ENCODE results near the gene FAM107B. TPM values are rescaled to one million over a fixed set of nuclear protein-coding genes. Genes with fewer than 3 reads are reported as not detected.
"Not testable (repeated sequence)": the region's sequence is repeated elsewhere in the genome, so short reads cannot be mapped to it uniquely, and the experiment has no call there.

The FAM107B gene
- total and polyA plus RNA-seq, 12 donors: 16.0 to 81.7 (median 50.5) TPM

GRCh38 chr10:14688606-14689005 lies 86.1 kb downstream of the FAM107B start:
- TF ChIP-seq CTCF (IDR thresholded peaks at IDR 0.05) (no peak), POLR2A (IDR thresholded peaks at IDR 0.05) (no peak)
- intact Hi-C loops (cut with DNase I): no loop called here
- Histone ChIP-seq H3K4me1 (replicated peaks in 1 of 2) (no peaks in the 10 kb centered on the region), H3K36me3 (replicated peaks in 1 of 2) (no peaks in the 10 kb centered on the region), H3K27me3 (no peaks in the 10 kb centered on the region), H3K9me3 (replicated peaks in 1 of 3) (no peaks in the 10 kb centered on the region), H3K4me3 (no peak overlapping the region), H3K27ac (no peak overlapping the region)
- 42 to 55% (median 50%) methylated on average over 5 of the region's 5 CpGs for WGBS, 4 donors
- no peak for DNase-seq

GRCh38 chr10:14688189-14688588 lies 86.5 kb downstream of the FAM107B start:
- H3K27ac ChIP-seq; DNase-seq; H3K36me3 ChIP-seq (replicated peaks in 1 of 2); H3K27me3 ChIP-seq; H3K4me1 ChIP-seq (replicated peaks in 1 of 2); H3K9me3 ChIP-seq (replicated peaks in 1 of 3); intact Hi-C loops (cut with DNase I); H3K4me3 ChIP-seq: not testable (repeated sequence)
- 85 to 90% (median 86%) methylated on average over 4 to 7 of the region's 7 CpGs for WGBS, 4 donors

GRCh38 chr10:14687340-14687739 lies 87.4 kb downstream of the FAM107B start:
- DNase-seq: no peak
- TF ChIP-seq POLR2A (IDR thresholded peaks at IDR 0.05) (no peak), CTCF (IDR thresholded peaks at IDR 0.05) (no peak)
- Histone ChIP-seq H3K27me3 (no peaks in the 10 kb centered on the region), H3K4me1 (replicated peaks in 1 of 2) (no peaks in the 10 kb centered on the region), H3K9me3 (replicated peaks in 1 of 3) (no peaks in the 10 kb centered on the region), H3K36me3 (replicated peaks in 1 of 2) (no peaks in the 10 kb centered on the region), H3K4me3 (no peak overlapping the region), H3K27ac (no peak overlapping the region)
- WGBS, 4 donors: 89 to 100% (median 93%) methylated on average over 1 of the region's 1 CpG
- intact Hi-C loops (cut with DNase I): no loop called here

- H3K4me1 ChIP-seq (replicated peaks in 1 of 2): no peaks in the 10 kb centered on the region
- no peak overlapping the region for H3K27ac ChIP-seq
- DNase-seq: no peak
- H3K27me3 ChIP-seq: no peaks in the 10 kb centered on the region
- no peak overlapping the region for H3K4me3 ChIP-seq
- H3K36me3 ChIP-seq (replicated peaks in 1 of 2): no peaks in the 10 kb centered on the region
- intact Hi-C loops (cut with DNase I): no loop called here
- no peaks in the 10 kb centered on the region for H3K9me3 ChIP-seq (replicated peaks in 1 of 3)
- TF ChIP-seq POLR2A (IDR thresholded peaks at IDR 0.05): no peak
- TF ChIP-seq CTCF (IDR thresholded peaks at IDR 0.05): no peak
- WGBS, 4 donors: 83 to 93% (median 89%) methylated on average over 5 of the region's 5 CpGs
Measured at GRCh38 chr10:14686356-14686755, 88.3 kb downstream of the FAM107B start.

- H3K27ac ChIP-seq: no peak overlapping the region
- TF ChIP-seq CTCF (IDR thresholded peaks at IDR 0.05) (no peak), POLR2A (IDR thresholded peaks at IDR 0.05) (no peak)
- intact Hi-C loops (cut with DNase I): no loop called here
- H3K4me1 ChIP-seq (replicated peaks in 1 of 2): no peaks in the 10 kb centered on the region
- WGBS, 4 donors: 70 to 91% (median 88%) methylated on average over 2 of the region's 2 CpGs
- DNase-seq: no peak
- H3K9me3 ChIP-seq (replicated peaks in 1 of 3): no peaks in the 10 kb centered on the region
- no peaks in the 10 kb centered on the region for H3K27me3 ChIP-seq
- H3K4me3 ChIP-seq: no peak overlapping the region
- no peaks in the 10 kb centered on the region for H3K36me3 ChIP-seq (replicated peaks in 1 of 2)
Measured at GRCh38 chr10:14684354-14684753, 90.3 kb downstream of the FAM107B start.

All from adrenal gland (tissue), 12 donors.